SHP77 (cell line): ENCODE measurements around the gene LRBA.

ENCODE experiments used
- DNase-seq, 2 experiments: peaks; one replicate each; lab custom pipeline; 2025; lab: John Stamatoyannopoulos, UW

The LRBA gene

GRCh38 chr4:150874338-150875226 is 140.5 kb downstream of the LRBA start:
- no peak for DNase-seq

GRCh38 chr4:150867148-150867547 is 147.9 kb downstream of the LRBA start:
- DNase-seq = peak; percentile 56 to 60

- DNase-seq = no peak
Observed at GRCh38 chr4:150863456-150863855, 151.6 kb downstream of the LRBA start.

GRCh38 chr4:150862829-150863228 is 152.3 kb downstream of the LRBA start:
- no peak for DNase-seq

GRCh38 chr4:150859453-150859852 is 155.6 kb downstream of the LRBA start:
- DNase-seq = no peak

GRCh38 chr4:150855981-150856510 is 159.0 kb downstream of the LRBA start:
- no peak for DNase-seq

- DNase-seq = no peak
Observed at GRCh38 chr4:150854600-150854999, 160.5 kb downstream of the LRBA start.

- DNase-seq = no peak
Observed at GRCh38 chr4:150853882-150854281, 161.2 kb downstream of the LRBA start.

- DNase-seq = no peak
Observed at GRCh38 chr4:150852216-150852615, 162.9 kb downstream of the LRBA start.

- DNase-seq = no peak
Observed at GRCh38 chr4:150849016-150849415, 166.1 kb downstream of the LRBA start.

- DNase-seq = no peak
Observed at GRCh38 chr4:150828159-150828558, 186.9 kb downstream of the LRBA start.

GRCh38 chr4:150827226-150827625 is 187.9 kb downstream of the LRBA start:
- DNase-seq = no peak

GRCh38 chr4:150826306-150826705 is 188.8 kb downstream of the LRBA start:
- no peak for DNase-seq

- DNase-seq = no peak
Observed at GRCh38 chr4:150822407-150822806, 192.7 kb downstream of the LRBA start.

- DNase-seq = no peak
Observed at GRCh38 chr4:150821641-150822040, 193.4 kb downstream of the LRBA start.

- no peak for DNase-seq
Observed at GRCh38 chr4:150820409-150820808, 194.7 kb downstream of the LRBA start.

GRCh38 chr4:150818661-150819060 is 196.4 kb downstream of the LRBA start:
- no peak for DNase-seq

GRCh38 chr4:150817804-150818528 is 197.1 kb downstream of the LRBA start:
- no peak for DNase-seq

GRCh38 chr4:150817017-150817416 is 198.1 kb downstream of the LRBA start:
- DNase-seq = no peak

- DNase-seq = no peak
Observed at GRCh38 chr4:150816491-150816890, 198.6 kb downstream of the LRBA start.

GRCh38 chr4:150814873-150815272 is 200.2 kb downstream of the LRBA start:
- no peak for DNase-seq

- no peak for DNase-seq
Observed at GRCh38 chr4:150805183-150806025, 209.7 kb downstream of the LRBA start.
